Bronchial smooth muscle cell (primary cell): ENCODE measurements around the gene TEAD4. TPM values are rescaled to one million over a fixed set of nuclear protein-coding genes. Genes with fewer than 3 reads are reported as not detected.

Experiments used
- total RNA-seq: library from RNA; depleted of rRNA; stranded (reverse); fragments of >200 nt; gene quantifications from 2 replicates; pipeline ENCODE4 v1.2.1, GENCODE V29; 2014

TEAD4 gene
- 2.5 and 3.6 TPM in 2 replicates for total RNA-seq

GRCh38 chr12:2959192-2959504, at the start of gene TEAD4:
TEAD4 (plus strand) TSS chr12:2959397.

DNA sequence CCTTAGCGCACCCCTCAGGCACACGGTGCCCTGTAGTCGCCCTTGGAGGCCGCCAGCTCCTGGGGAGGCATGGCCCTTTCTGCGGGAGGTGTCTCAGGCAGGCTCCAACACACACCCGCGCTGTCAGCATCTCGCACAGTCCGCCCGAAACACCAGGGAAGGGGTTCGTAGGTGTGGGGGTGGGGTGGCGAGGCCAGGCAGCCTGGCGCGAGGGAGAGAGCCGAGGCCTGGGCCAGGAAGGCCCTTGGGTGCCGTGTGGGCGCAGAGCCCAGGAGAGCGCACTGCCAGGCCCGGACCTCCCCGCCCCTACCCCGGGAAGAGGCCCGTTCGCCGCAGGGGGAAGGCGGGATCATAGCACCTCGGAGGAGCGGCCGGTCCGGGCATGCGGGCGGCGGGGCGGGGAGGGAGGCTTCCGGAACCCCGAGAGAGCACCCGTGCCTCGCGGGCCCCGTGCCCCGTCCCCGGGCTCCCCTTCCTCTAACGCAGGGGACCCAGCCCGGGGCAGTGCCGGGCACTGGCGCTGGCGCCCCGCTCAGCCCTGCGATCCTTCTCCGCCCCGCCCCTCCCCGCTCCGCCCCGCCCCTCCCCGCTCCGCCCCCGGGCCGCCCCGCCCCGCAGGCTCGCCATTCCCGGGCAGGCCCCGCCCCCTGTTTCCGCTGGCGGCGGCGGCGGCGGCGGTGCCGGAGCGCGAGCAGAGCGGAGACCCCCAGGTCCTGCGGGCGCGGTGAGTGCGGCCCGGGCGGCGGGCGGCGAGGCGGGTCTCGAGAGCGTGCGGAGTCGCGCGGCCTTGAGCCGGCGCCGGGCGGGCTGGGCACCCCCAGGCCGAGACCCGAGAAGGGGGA, 117.8 kb downstream of the TEAD4 start, which contains the start of gene TSPAN9:
Gene TSPAN9, plus strand, starts transcription at position 650 of the 842 bp plus-strand sequence. CDS start 123,815 bp downstream, outside the sequence.

Other genes with a start within 250 kb of the TEAD4 start
- 21.6 and 29.3 TPM in 2 replicates for gene FKBP4, start 164.4 kb upstream of the TEAD4 start, total RNA-seq
- 14.3 and 21.0 TPM in 2 replicates for gene ITFG2, start 146.7 kb upstream of the TEAD4 start, total RNA-seq
- under 0.01 TPM in 1 of 2 replicates, not detected in the other for gene NRIP2, start 124.4 kb upstream of the TEAD4 start, total RNA-seq
- not detected in 2 replicates for gene TEX52, start 102.4 kb upstream of the TEAD4 start, total RNA-seq
- gene FOXM1, start 82.2 kb upstream of the TEAD4 start, total RNA-seq, result 1.3 and 2.0 TPM in 2 replicates
- gene RHNO1, start 82.2 kb upstream of the TEAD4 start, total RNA-seq, result 7.3 and 15.0 TPM in 2 replicates
- 14.3 and 14.8 TPM in 2 replicates for gene TULP3, start 68.5 kb upstream of the TEAD4 start, total RNA-seq
- gene TSPAN9, start 118.0 kb downstream of the TEAD4 start, total RNA-seq, result 23.2 and 60.1 TPM in 2 replicates